T-helper 1 cell treated with Interleukin-12 subunit alpha and Interleukin-12 subunit beta and Interleukin-4 antibody, amounts not matched to agents 30 μg/mL and 1 μg/mL, for 36 hours (primary cell): ENCODE results near the gene C1orf226.

Experiments used
- H3K27ac Mint-ChIP-seq: one replicate; pipeline ENCODE4 v1.8.0; 2021; ENCODE audit warnings: mild to moderate bottlenecking, mixed read lengths
- H3K27me3 Mint-ChIP-seq: one replicate; pipeline ENCODE4 v1.8.0; 2021; ENCODE audit warnings: low read depth, mixed read lengths
- H3K36me3 Mint-ChIP-seq: one replicate; pipeline ENCODE4 v1.8.0; 2021; ENCODE audit warnings: low read depth, mixed read lengths
- H3K4me1 Mint-ChIP-seq: one replicate; pipeline ENCODE4 v1.8.0; 2021; ENCODE audit warnings: low read depth, mixed read lengths
- H3K4me3 Mint-ChIP-seq: one replicate; pipeline ENCODE4 v1.8.0; 2021; ENCODE audit warnings: mild to moderate bottlenecking, moderate library complexity, mixed read lengths
- H3K9me3 Mint-ChIP-seq: one replicate; pipeline ENCODE4 v1.8.0; 2021; ENCODE audit warnings: mixed read lengths

The C1orf226 gene

GRCh38 chr1:162371611-162372010 is 9.9 kb upstream of the C1orf226 start:
- Mint-ChIP-seq H3K4me3 (no peak overlapping the region), H3K36me3 (no peaks in the 10 kb centered on the region), H3K27ac (no peak overlapping the region), H3K27me3 (no peaks in the 10 kb centered on the region), H3K9me3 (no peaks in the 10 kb centered on the region), H3K4me1 (no peaks in the 10 kb centered on the region)

- no peak overlapping the region for H3K27ac Mint-ChIP-seq
- no peaks in the 10 kb centered on the region for H3K9me3 Mint-ChIP-seq
- no peaks in the 10 kb centered on the region for H3K27me3 Mint-ChIP-seq
- H3K4me1 Mint-ChIP-seq = no peaks in the 10 kb centered on the region
- no peak overlapping the region for H3K4me3 Mint-ChIP-seq
- no peaks in the 10 kb centered on the region for H3K36me3 Mint-ChIP-seq
Measured at GRCh38 chr1:162372159-162373071, 9.1 kb upstream of the C1orf226 start.

GRCh38 chr1:162373072-162373427 is 8.5 kb upstream of the C1orf226 start:
- H3K27ac Mint-ChIP-seq = no peak overlapping the region
- H3K9me3 Mint-ChIP-seq = no peaks in the 10 kb centered on the region
- no peaks in the 10 kb centered on the region for H3K36me3 Mint-ChIP-seq
- no peaks in the 10 kb centered on the region for H3K27me3 Mint-ChIP-seq
- no peak overlapping the region for H3K4me3 Mint-ChIP-seq
- H3K4me1 Mint-ChIP-seq = no peaks in the 10 kb centered on the region

- no peak overlapping the region for H3K4me3 Mint-ChIP-seq
- no peaks in the 10 kb centered on the region for H3K4me1 Mint-ChIP-seq
- H3K27ac Mint-ChIP-seq = no peak overlapping the region
- no peaks in the 10 kb centered on the region for H3K9me3 Mint-ChIP-seq
- H3K27me3 Mint-ChIP-seq = no peaks in the 10 kb centered on the region
- H3K36me3 Mint-ChIP-seq = no peaks in the 10 kb centered on the region
Measured at GRCh38 chr1:162373541-162374260, 7.8 kb upstream of the C1orf226 start.

GRCh38 chr1:162374406-162374805 is 7.1 kb upstream of the C1orf226 start:
- no peaks in the 10 kb centered on the region for H3K36me3 Mint-ChIP-seq
- H3K4me1 Mint-ChIP-seq = no peaks in the 10 kb centered on the region
- no peaks in the 10 kb centered on the region for H3K9me3 Mint-ChIP-seq
- H3K27me3 Mint-ChIP-seq = no peaks in the 10 kb centered on the region
- no peak overlapping the region for H3K27ac Mint-ChIP-seq
- no peak overlapping the region for H3K4me3 Mint-ChIP-seq

- no peaks in the 10 kb centered on the region for H3K36me3 Mint-ChIP-seq
- H3K27ac Mint-ChIP-seq = no peak overlapping the region
- no peaks in the 10 kb centered on the region for H3K27me3 Mint-ChIP-seq
- no peak overlapping the region for H3K4me3 Mint-ChIP-seq
- no peaks in the 10 kb centered on the region for H3K4me1 Mint-ChIP-seq
- H3K9me3 Mint-ChIP-seq = no peaks in the 10 kb centered on the region
Measured at GRCh38 chr1:162375463-162375862, 6.1 kb upstream of the C1orf226 start.

GRCh38 chr1:162376691-162377090 is 4.8 kb upstream of the C1orf226 start, which contains the start of gene SPATA46:
Gene SPATA46 (minus strand): TSS chr1:162376854. CDS start chr1:162376790, 64 bp downstream.
- Mint-ChIP-seq H3K4me1 (no peaks in the 10 kb centered on the region), H3K27ac (no peak within 1 kb of the TSS), H3K9me3 (no peaks in the 10 kb centered on the region), H3K36me3 (no peaks in the 10 kb centered on the region), H3K27me3 (no peaks in the 10 kb centered on the region), H3K4me3 (no peak within 1 kb of the TSS)

- Mint-ChIP-seq H3K4me1 (no peaks in the 10 kb centered on the region), H3K27me3 (no peaks in the 10 kb centered on the region), H3K4me3 (no peak overlapping the region), H3K36me3 (no peaks in the 10 kb centered on the region), H3K27ac (no peak overlapping the region), H3K9me3 (no peaks in the 10 kb centered on the region)
Measured at GRCh38 chr1:162380061-162380846, 1.3 kb upstream of the C1orf226 start.

GRCh38 chr1:162381941-162382750 is 618 bp downstream of the C1orf226 start:
- no peaks in the 10 kb centered on the region for H3K27me3 Mint-ChIP-seq
- H3K27ac Mint-ChIP-seq = no peak overlapping the region
- no peaks in the 10 kb centered on the region for H3K4me1 Mint-ChIP-seq
- H3K9me3 Mint-ChIP-seq = no peaks in the 10 kb centered on the region
- H3K36me3 Mint-ChIP-seq = no peaks in the 10 kb centered on the region
- no peak overlapping the region for H3K4me3 Mint-ChIP-seq

- H3K36me3 Mint-ChIP-seq = no peaks in the 10 kb centered on the region
- H3K4me1 Mint-ChIP-seq = no peaks in the 10 kb centered on the region
Measured at GRCh38 chr1:162383091-162383490, 1.6 kb downstream of the C1orf226 start.

GRCh38 chr1:162383516-162383915 is 2.0 kb downstream of the C1orf226 start:
- no peaks in the 10 kb centered on the region for H3K27me3 Mint-ChIP-seq
- no peak overlapping the region for H3K4me3 Mint-ChIP-seq
- no peaks in the 10 kb centered on the region for H3K36me3 Mint-ChIP-seq
- H3K9me3 Mint-ChIP-seq = no peaks in the 10 kb centered on the region
- no peak overlapping the region for H3K27ac Mint-ChIP-seq
- no peaks in the 10 kb centered on the region for H3K4me1 Mint-ChIP-seq

More at GRCh38 chr1:162383091-162383490, 1.6 kb downstream of the C1orf226 start:
- no peaks in the 10 kb centered on the region for H3K9me3 Mint-ChIP-seq
- H3K4me3 Mint-ChIP-seq = no peak overlapping the region
- no peak overlapping the region for H3K27ac Mint-ChIP-seq
- no peaks in the 10 kb centered on the region for H3K27me3 Mint-ChIP-seq

GRCh38 chr1:162384116-162384515 is 2.6 kb downstream of the C1orf226 start:
- Mint-ChIP-seq H3K27ac (no peak overlapping the region), H3K9me3 (no peaks in the 10 kb centered on the region), H3K27me3 (no peaks in the 10 kb centered on the region)

GRCh38 chr1:162384601-162385279 is 3.2 kb downstream of the C1orf226 start:
- no peak overlapping the region for H3K27ac Mint-ChIP-seq
- no peaks in the 10 kb centered on the region for H3K36me3 Mint-ChIP-seq
- H3K27me3 Mint-ChIP-seq = no peaks in the 10 kb centered on the region

More at GRCh38 chr1:162384116-162384515, 2.6 kb downstream of the C1orf226 start:
- Mint-ChIP-seq H3K4me3 (no peak overlapping the region), H3K4me1 (no peaks in the 10 kb centered on the region), H3K36me3 (no peaks in the 10 kb centered on the region)

More at GRCh38 chr1:162384601-162385279, 3.2 kb downstream of the C1orf226 start:
- Mint-ChIP-seq H3K4me1 (no peaks in the 10 kb centered on the region), H3K9me3 (no peaks in the 10 kb centered on the region), H3K4me3 (no peak overlapping the region)
